Mesenteric fat pad (tissue), 1 donor: ENCODE data around the gene BTBD19. TPM values are rescaled to one million over a fixed set of nuclear protein-coding genes. Genes with fewer than 3 reads are reported as not detected.
"Not testable (repeated sequence)": the region's sequence is repeated elsewhere in the genome, so short reads cannot be mapped to it uniquely, and the experiment has no call there.

Experiments
- DNase-seq: peaks from one replicate; pipeline ENCODE4 v3.0.0-alpha.2; 2020; ENCODE audit warnings: low spot score
- long read RNA-seq: library from polyadenylated mRNA; unstranded; transcript quantifications from one replicate; pipeline ENCODE4 v2.0.0, GENCODE V29; 2020
- total RNA-seq: library from RNA; stranded (reverse); fragmentation: NEBNext Ultra II Directional; extraction: Animal tissue kit (Norgen Biotek cat#: 25700); gene quantifications from one replicate; pipeline ENCODE4 v1.2.1, GENCODE V29; 2021
- donor health status: DM: yes; HTN: yes; CAD: no.

Gene BTBD19
- 26.1 TPM for total RNA-seq
- long read RNA-seq, partial matches to known transcripts: 1 of 14 reads
- long read RNA-seq, other reads (novel, unspliced or antisense): 13 of 14 reads

GRCh38 chr1:44808063-44808937 is at the start of gene BTBD19:
BTBD19 (plus strand) TSS chr1:44808523; CDS start chr1:44808821, 298 bp downstream.
- DNase-seq: no peak

GRCh38 chr1:44759077-44759476 is 49.2 kb upstream of the BTBD19 start:
- DNase-seq: no peak

GRCh38 chr1:44760876-44761275 is 47.4 kb upstream of the BTBD19 start:
- DNase-seq: no peak

GRCh38 chr1:44766421-44766820 is 41.9 kb upstream of the BTBD19 start:
- not testable (repeated sequence) for DNase-seq

GRCh38 chr1:44775078-44775929 is 33.0 kb upstream of the BTBD19 start, which contains the start of gene RPS8:
RPS8 (plus strand) TSS chr1:44775540; CDS start chr1:44775597, 57 bp downstream.
- DNase-seq: peak; percentile 96

GRCh38 chr1:44775930-44776729 is 32.2 kb upstream of the BTBD19 start:
- DNase-seq: no peak

GRCh38 chr1:44776730-44777068 is 31.6 kb upstream of the BTBD19 start:
- DNase-seq: no peak

- no peak for DNase-seq
Observed at GRCh38 chr1:44777547-44777946, 30.8 kb upstream of the BTBD19 start.

- no peak for DNase-seq
Observed at GRCh38 chr1:44777969-44778635, 30.2 kb upstream of the BTBD19 start.

- DNase-seq: no peak
Observed at GRCh38 chr1:44778705-44779576, 29.4 kb upstream of the BTBD19 start.

GRCh38 chr1:44780583-44781121 is 27.7 kb upstream of the BTBD19 start:
- DNase-seq: no peak

GRCh38 chr1:44783697-44784093 is 24.6 kb upstream of the BTBD19 start:
- DNase-seq: no peak

- DNase-seq: no peak
Observed at GRCh38 chr1:44784094-44785028, 24.0 kb upstream of the BTBD19 start.

- DNase-seq: no peak
Observed at GRCh38 chr1:44785029-44785380, 23.3 kb upstream of the BTBD19 start.

- no peak for DNase-seq
Observed at GRCh38 chr1:44785501-44786137, 22.7 kb upstream of the BTBD19 start.

GRCh38 chr1:44786138-44786840 is 22.0 kb upstream of the BTBD19 start:
- peak; percentile 94 for DNase-seq

GRCh38 chr1:44786841-44787426 is 21.4 kb upstream of the BTBD19 start:
- DNase-seq: no peak
